HTR-8/SVneo (cell line): ENCODE measurements around the gene RIN3.
A peak's percentile ranks its signal among the peaks of the same experiment; 100 is the strongest.

ENCODE experiments used
- DNase-seq: peaks from one replicate; pipeline ENCODE4 v3.0.0; 2011; ENCODE audit warnings: low spot score, mixed read lengths; ENCODE audit not compliant: insufficient read length
- FAIRE-seq: peaks from 2 replicates; lab custom pipeline; 2011; peaks lifted over from hg19 to GRCh38; lab: Jason Lieb, UNC

Gene RIN3

DNA sequence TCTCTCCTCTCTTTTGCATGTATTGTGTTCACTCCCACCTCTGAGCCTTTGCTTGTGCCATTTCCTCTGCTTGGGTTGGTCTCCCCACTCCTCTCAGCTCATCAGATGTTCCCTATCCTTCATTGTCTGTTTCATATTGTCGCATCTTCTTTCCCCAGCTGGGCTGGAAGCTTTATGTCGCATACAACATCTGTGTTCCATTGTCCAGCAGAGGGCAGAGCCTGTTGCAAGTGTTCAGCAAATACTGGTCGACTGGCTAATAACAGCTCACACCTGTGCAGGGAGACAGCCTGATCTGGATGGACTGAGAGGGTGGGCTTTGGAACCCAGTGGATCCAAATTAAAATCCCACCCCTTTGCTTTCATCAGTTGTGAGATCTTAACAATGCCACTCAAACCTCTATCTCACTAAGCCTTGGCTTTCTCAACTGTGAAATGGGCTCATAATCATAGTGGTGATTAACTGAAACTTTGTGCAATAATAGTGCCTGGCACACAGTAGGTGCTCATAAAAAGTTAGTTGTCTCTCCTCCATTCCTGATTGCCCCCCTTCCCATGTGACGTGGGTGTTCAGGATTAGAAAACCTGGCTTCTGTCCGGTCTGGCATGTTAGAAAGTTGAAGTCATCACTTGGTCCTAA is 75.8 kb downstream of the RIN3 start:
- peak; percentile 75 for FAIRE-seq
- no peak for DNase-seq

DNA sequence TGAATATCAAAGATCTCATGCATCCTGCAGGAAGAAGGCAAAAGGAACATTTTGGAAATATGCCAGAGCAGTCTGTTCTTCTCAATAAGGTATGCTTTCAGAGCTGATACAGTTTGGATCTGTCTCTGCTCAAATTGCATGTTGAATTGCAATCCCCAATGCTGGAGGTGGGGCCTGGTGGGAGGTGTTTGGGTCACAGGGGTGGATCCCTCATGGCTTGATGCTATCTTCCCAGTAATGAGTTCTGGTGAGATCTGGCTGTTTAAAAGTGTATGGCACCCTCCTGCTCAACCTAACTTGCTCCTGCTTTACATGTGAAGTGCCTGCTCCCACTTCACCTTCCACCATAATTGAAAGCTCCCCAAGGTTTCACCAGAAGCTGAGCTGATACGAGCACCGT is 76.6 kb downstream of the RIN3 start:
- no peak for FAIRE-seq
- no peak for DNase-seq

DNA sequence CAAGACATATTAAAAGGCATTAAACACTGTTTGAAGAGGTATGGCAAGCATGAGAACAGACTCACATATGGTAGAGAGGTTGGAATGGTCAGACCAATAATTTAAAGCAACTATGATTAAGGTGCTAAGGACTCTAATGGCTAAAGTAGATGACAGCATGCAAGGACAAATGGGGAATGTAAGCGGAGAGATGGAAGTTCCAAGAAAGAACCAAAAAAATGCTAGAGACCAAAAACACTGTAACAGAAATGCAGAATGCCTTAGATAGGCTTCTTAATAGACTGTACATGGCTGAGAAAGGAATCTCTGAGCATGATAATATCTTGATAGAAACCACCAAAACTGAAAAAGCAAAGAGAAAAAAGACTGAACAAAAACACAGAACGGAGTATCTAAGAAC is 77.4 kb downstream of the RIN3 start:
- FAIRE-seq (no peak), DNase-seq (no peak)

DNA sequence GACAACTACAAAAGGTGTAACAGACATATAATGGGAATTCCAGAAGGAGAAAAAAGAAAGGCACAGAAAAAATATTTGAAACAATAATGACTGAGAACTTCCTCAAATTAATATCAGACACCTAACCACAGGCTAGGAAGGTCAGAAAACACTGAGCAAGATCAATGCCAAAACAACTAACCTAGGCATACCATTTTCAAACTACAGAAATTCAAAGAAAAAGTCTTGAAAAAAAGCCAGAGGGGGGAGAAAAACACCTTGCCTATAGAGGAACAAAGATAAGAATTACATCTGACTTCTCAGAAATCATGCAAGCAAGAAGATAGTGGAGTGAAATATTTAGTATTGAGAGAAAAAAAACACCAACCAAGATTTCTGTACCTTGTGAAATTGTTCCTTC is 77.8 kb downstream of the RIN3 start:
- FAIRE-seq (no peak), DNase-seq (no peak)

DNA sequence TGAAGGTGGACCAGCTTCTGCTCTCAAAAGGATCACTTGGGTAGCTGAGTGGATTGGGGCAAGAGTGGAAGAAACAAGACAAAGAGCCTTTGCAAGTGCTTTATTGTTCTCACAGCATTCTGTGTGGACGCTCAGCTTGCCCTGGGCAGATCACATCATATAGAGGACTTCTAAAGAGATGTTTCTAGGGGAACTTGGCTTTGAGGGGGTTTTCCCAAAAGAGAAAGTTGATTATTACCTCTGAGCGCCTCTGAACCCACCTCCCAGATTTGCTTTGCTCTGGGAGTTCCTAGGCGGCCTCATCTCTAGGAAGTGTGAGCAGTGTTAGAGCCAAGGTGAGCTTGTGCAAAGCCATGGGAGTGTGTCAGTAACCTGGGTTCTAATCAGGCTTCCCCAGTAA is 81.7 kb downstream of the RIN3 start:
- FAIRE-seq (no peak), DNase-seq (no peak)

DNA sequence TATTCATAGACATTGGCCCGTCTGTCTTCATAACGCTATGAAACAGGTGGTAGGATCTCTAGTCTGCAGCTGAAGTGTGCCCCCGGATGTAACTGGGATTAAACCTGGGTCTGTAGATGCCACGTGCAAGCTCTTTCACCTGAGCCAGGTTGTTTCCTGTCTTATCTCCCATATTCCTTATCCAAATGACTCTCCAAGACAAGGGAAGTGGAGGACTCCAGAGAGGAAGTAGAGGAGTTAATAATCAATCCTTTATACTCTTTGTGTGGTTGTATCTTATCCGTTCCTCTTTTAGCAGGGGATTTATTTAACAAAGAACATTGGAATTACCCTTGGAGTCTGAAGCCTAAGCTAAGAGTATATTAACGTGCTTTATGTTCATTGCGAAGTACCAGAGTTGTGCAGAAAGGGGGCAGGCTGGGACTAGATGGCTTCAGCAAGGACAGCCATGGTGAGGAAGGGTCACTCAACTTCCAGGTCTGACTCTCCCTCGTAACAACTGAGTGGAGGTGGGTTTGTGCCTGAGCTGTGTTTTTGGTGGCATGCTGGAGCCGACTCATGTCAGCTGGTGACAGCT is 82.8 kb downstream of the RIN3 start:
- DNase-seq (no peak), FAIRE-seq (peak; percentile 69)

DNA sequence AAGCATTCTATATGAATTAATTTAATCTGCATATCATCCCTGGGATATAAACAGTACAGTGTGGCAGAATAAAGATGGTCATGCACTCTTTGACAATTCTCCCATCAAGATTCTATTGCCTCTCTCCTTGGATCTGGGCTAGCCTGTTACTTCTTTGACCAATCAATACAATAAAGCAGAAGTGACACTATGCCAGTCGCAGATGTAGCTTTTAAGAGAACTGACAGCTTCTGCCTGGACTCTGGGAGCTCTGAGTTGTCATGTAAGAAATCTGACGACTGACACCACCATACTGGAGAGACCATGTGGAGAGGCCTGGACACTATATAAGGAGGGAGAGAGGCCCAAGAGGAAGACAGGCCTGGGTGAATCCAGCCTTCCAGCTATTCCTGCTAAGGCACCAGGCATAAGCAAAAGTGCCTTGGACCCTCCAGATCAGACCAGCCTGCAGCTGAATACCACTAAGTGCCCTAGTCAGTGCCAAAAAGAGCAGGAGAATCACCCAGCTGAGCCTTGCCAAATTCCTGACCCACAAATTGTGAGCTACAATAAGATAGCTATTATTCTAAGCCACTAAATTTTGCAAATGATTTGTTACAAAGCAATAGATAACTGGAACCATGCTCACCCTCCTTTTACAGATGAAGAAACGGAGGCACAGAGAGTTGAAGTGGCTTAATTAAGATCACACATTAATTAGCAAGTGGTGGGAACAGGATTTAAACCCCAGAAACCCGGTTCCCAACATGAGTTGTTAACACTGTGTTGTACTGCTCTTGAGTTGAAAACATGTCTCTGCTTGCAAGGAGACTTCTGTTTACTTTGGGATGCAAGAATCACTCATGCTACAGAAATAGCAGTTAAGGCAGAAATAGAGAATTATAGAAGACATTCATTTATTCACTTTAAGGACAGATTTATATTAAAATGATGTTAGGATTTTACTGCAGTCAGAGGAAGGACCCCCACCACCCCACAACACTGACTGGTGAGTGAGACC is 84.6 kb downstream of the RIN3 start:
- FAIRE-seq (no peak), DNase-seq (no peak)

DNA sequence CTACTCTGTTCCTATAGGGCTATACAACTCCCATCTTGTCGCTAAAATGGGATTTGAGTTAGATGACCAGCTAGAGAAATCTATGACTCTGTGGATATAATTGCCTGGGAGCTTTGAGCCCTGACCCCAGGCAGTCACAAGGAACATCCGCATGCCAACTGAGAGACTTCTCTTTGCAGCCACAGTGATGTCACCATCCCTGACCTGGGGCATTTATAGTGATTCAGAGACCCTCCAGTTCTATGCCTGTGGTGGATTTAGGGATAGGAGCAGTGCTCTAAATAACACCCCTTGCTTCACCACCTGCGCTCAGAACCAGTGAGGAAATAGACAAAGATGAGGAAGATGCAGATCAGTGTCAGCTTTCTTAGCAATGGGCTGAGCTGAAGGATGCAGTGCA is 86.2 kb downstream of the RIN3 start:
- DNase-seq (no peak), FAIRE-seq (no peak)

DNA sequence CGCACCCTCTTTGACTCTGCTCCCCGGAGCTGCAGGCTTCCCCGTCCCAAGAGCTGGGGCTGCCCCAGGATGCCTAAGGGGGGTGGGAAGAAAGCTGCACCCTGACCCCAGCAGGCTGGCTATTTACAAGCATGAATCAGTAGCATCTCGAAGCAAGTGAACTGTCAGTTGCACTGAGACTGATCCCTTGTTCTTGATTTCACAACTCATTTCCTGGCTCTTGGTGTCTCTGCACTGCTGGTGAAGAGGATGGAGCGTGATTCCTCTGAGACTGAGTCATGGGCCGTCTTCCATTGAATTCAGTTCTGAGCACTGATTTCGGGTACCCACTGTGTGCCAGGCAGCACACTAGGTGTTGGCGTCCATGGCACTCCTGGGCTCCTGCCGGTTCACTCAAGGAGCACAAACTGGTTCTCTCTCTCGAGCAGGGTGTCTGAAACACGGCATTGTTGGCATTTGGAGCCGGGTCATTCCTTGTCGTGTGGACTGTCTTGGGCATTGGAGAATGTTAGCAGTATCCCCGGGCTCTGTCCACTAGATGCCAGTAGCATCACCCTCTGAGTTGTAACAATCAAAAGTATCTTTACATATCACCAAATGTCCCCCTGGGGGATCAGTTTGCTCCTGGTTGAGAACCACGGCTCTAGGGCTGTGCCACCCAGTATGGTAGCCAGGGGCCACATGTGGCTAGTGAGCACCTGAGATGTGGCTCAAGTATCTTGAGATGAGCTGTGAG is 86.9 kb downstream of the RIN3 start:
- FAIRE-seq (peak; percentile 96), DNase-seq (peak; percentile 80)

DNA sequence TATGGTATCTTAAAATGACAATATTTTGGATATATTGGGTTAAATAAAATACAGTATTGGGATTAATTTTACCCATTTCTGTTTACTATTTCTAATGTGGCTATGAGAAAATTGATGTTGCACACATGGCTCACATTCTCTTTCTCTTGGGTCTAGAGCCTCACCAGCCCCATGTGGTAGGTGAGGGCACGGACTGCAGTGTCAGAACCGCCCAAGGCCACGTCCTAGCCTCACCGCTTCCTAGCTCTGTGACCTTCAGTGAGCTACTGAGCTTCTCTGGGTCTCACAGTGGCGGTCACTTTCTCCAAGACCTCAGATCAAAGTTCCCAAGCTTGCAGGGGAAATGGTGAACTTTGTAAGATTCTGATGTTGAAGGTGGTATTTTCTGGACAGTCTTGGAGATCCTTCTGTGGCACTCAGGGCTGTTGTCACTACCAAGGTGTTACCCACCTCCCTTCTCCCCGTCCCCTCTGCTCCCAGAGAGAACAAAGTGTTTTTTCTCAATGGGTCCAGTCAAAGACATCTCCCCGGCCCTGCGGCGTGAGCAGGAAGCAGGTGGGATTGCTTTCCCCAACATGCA is 87.6 kb downstream of the RIN3 start:
- no peak for DNase-seq
- FAIRE-seq: no peak

DNA sequence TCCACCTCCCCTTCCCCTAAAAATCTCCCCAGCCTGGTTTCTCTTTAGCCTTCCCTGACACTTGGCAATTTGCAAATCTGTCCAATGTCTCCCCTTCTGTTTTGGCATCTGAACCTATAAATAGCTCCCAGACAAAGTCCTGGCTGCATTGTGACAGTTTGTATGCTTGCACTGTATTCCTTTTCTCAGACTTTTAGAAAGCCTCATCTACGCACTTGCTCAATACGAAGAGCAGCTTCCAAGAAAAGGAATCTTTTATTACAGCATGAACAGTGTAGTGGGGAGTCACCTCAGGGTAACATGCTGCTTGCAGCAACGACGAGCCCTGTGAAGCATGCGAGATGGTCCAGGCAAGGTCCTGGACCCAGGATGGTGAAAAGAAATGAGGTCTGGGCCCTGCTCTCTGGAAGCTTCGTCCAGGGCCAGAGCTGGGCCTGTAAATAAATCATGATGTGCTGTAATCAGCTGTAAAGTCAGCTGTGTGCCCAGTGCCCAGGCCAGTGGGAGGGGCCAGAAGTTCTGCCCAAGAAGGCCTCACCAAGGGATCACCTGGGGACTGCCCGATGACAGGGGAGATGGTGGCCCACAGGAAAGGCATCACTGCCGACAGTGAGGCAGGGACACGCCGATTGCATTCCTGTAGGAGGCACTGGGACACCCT is 88.3 kb downstream of the RIN3 start:
- no peak for DNase-seq
- FAIRE-seq: no peak

DNA sequence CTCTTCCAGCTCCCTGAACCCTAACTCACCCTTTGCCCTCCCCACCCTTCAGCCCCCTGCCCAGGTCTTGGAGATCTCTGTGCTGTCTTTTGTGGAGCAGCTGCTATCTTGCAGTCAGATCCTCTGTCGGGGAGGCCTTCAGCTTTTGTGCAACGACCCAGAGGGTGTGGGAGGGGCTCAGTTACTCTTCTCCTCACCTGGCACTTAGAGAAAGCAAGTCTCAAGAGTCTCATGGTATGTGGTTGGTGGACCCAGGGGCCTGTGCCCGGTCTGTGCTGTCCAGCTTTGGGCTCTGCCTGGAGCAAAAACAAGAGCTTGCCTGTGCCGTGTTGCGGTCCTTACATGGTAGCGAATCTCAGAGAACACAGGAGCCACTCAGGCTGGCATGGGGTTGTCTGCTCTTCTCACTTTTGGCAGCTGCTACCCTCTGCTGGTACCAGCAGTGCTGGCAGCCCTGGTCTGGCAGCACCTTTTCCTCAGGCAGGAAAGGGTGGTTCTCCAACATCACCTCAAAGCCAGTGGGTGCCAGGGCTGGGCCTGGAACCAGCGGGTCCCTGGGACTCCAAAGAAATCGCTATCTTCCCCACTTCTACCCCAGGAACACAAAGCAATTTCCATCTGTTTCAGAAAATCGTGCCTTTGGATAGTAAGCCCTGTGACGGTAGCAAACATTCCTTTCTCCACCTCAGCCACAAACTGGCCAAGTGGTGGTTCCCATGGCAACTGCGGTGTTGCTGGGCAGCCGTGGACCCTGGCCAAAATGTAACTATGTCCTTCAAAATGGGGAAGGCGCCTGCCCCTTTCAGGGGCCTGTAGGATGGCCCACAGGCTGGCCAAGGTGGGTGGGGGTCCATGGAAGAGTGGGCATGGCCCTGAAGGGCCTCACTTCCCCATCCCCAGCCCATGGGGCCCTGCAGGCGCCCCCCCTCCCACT is 90.0 kb downstream of the RIN3 start:
- no peak for FAIRE-seq

DNA sequence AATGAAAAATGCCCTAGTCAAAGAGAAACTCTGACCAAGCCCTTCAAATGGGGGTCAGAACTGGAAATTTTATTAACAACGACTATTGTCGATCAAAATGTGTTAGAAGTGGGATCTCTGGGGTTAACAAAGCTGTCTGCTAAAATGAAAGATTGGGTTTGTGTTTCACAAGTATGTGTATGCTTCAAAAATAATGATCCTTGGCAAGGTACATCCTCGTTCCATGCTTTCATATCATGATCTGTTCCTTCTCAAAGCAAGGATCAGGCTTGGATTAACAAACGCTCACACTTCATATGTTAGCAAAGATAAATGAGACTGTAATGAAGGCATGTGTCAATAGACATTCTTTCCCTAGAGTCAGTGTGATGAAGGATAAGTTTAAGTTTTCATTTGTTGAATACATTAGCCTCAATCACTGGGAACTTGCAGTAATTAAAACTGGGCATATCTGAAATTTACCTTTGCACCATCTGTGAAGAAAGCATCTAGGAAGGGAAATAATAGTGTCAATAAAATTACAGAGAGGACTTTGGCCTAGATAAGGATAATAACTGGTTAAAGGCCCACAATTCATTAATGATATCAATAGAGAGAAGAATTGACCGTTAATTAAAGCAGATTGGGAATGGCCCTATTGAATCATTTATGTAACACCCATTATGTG is 91.8 kb downstream of the RIN3 start:
- DNase-seq (no peak), FAIRE-seq (no peak)

More for the DNA sequence above, 90.0 kb downstream of the RIN3 start:
- DNase-seq: no peak

DNA sequence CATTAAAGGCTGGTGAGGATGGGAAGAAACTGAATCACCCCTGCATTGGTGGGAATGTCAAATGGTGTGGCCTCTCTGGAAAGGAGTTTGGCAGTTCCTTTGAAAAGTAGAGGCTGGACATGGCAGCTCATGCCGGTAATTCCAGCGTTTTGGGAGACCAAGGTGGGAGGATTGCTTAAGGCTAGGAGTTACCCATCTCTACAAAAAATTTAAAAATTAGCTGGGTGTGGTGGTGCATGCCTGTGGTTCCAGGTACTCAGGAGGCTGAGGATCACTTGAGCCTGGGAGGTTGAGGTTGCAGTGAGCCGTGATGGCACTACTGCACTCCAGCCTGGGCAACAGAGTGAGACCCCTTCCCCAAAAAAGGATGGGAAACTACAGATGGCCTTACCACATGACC is 93.7 kb downstream of the RIN3 start:
- DNase-seq (no peak), FAIRE-seq (no peak)

DNA sequence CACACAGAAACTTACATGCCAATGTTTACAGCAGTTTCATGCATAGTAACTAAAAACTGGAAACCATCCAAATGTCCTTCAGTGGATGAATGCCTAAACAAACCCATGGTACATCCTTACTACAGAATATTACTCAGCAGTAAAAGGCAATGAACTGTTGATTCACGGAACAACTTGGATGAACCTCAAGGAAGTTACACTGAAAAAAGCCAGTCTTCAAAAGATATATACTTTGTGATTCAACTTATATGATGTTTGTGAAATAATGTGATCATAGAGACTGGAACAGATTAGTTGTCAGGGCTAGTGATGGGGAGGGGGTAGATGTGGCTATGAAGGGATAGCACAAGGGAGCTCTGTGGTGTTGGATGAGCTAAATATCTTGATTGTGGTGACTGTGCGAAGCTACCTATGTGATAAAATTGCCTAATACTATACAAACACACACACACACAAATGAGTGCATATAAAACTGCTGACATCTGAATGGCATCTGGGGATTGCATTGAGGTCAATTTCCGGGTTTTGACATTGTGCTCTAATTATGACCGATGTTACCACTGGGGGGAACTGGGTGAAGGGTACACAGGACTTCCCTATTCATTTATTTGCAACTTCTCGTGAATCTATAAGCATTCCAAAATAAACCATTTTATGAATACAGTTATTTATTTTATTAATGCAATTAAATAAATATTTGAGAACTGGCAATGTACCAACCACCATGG is 94.3 kb downstream of the RIN3 start:
- no peak for FAIRE-seq
- no peak for DNase-seq

DNA sequence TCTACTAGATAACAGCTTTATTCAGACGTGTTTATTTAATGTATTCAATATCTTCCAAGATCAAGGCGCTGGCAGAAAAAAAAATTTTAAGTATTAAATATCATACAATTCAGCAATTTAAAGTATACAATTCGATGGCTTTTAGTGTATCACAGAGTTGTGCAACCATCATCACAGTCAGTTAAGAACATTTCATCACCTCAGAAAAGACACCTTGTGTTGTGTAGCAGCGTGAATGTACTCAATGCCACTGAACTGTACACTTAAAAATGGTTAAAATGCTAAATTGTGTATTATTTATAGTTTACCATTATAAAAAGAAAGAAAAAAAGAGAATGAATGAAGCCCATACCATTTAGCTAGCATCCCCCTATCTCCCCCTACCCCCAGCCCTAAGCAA is 96.4 kb downstream of the RIN3 start:
- FAIRE-seq (no peak), DNase-seq (no peak)

DNA sequence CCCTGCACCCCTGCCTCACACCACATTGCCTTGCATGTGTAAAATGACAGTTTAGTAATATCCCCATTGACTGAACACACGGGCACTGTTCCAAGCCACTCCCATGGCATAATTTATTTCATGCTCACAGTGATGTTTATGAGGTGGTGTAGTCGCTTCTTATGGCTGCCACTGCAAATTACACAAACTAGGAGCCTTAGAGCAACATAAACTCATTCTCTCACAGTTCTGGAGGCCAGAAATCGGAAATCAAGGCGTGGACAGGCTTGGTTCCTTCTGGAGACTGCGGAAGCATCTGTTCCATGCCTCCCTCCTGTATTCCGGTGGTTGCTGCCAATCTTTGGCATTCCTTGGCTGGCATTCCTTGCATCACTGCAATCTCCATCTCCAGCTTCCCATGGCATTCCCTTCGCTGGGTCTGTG is 97.3 kb downstream of the RIN3 start:
- FAIRE-seq (no peak), DNase-seq (no peak)
